Stimulated activated CD8-positive, alpha-beta memory T cell treated with anti-CD3 and anti-CD28 coated beads, Interleukin-12 subunit alpha, Interleukin-12 subunit beta, amount 100 ng/mL, for 1 hour (primary cell): Measurements from ENCODE around the gene MGA.

ENCODE experiments used
- DNase-seq: peaks from one replicate; pipeline ENCODE4 v3.0.0-alpha.2; 2020; ENCODE audit warnings: low read depth

The MGA gene

GRCh38 chr15:41660235-41661077 lies at the start of gene MGA:
Gene MGA, plus strand, starts transcription at chr15:41660405.
- DNase-seq: peak; percentile 84

- no peak for DNase-seq
Measured at GRCh38 chr15:41620536-41621199, 39.5 kb upstream of the MGA start.

- peak; percentile 57 for DNase-seq
Measured at GRCh38 chr15:41621200-41622193, 38.7 kb upstream of the MGA start.

GRCh38 chr15:41622901-41623300 lies 37.3 kb upstream of the MGA start:
- DNase-seq: no peak

- DNase-seq: no peak
Measured at GRCh38 chr15:41627203-41627602, 33.0 kb upstream of the MGA start.

- DNase-seq: no peak
Measured at GRCh38 chr15:41629463-41629862, 30.7 kb upstream of the MGA start.

- no peak for DNase-seq
Measured at GRCh38 chr15:41629883-41630282, 30.3 kb upstream of the MGA start.

- no peak for DNase-seq
Measured at GRCh38 chr15:41630616-41631217, 29.5 kb upstream of the MGA start.

GRCh38 chr15:41631880-41632470 lies 28.2 kb upstream of the MGA start:
- DNase-seq: no peak

- no peak for DNase-seq
Measured at GRCh38 chr15:41633609-41634008, 26.6 kb upstream of the MGA start.

GRCh38 chr15:41634072-41634626 lies 26.1 kb upstream of the MGA start:
- no peak for DNase-seq

GRCh38 chr15:41637086-41637485 lies 23.1 kb upstream of the MGA start:
- DNase-seq: no peak

- DNase-seq: no peak
Measured at GRCh38 chr15:41640985-41641384, 19.2 kb upstream of the MGA start.

- DNase-seq: no peak
Measured at GRCh38 chr15:41647262-41647661, 12.9 kb upstream of the MGA start.

GRCh38 chr15:41648097-41648496 lies 12.1 kb upstream of the MGA start:
- DNase-seq: no peak

- DNase-seq: no peak
Measured at GRCh38 chr15:41648770-41649169, 11.4 kb upstream of the MGA start.

- DNase-seq: no peak
Measured at GRCh38 chr15:41650806-41651205, 9.4 kb upstream of the MGA start.

GRCh38 chr15:41651373-41651772 lies 8.8 kb upstream of the MGA start:
- no peak for DNase-seq

GRCh38 chr15:41653760-41654159 lies 6.4 kb upstream of the MGA start:
- no peak for DNase-seq

GRCh38 chr15:41655716-41656115 lies 4.5 kb upstream of the MGA start:
- no peak for DNase-seq

GRCh38 chr15:41656188-41656587 lies 4.0 kb upstream of the MGA start:
- DNase-seq: no peak
